Fibroblast of lung (primary cell): ENCODE measurements around the gene MRPS22. TPM values are rescaled to one million over a fixed set of nuclear protein-coding genes. Genes with fewer than 3 reads are reported as not detected.

Source experiments
- DNase-seq, 2 donors: peaks; one replicate each; pipeline versions ENCODE4 v3.0.0 to v3.0.0-alpha.2; 2010; ENCODE audit warnings: low read depth in 2 of 2
- H2AFZ ChIP-seq: 2 replicates; pipeline ENCODE4 v1.5.1; 2012; ENCODE audit warnings: low read length, control low read depth, inconsistent platforms
- H3K27ac ChIP-seq: 2 replicates; pipeline ENCODE4 v1.5.1; 2011; ENCODE audit warnings: low read length, control low read depth; ENCODE audit not compliant: insufficient read depth
- H3K27me3 ChIP-seq: 2 replicates; pipeline ENCODE4 v1.5.1; 2011; ENCODE audit warnings: mild to moderate bottlenecking, low read length; ENCODE audit not compliant: control insufficient read depth, insufficient read depth
- H3K36me3 ChIP-seq: 2 replicates; pipeline ENCODE4 v1.5.1; 2011; ENCODE audit warnings: low read length; ENCODE audit not compliant: control insufficient read depth, insufficient read depth
- H3K4me1 ChIP-seq: 2 replicates; pipeline ENCODE4 v1.5.1; 2011; ENCODE audit warnings: low read length; ENCODE audit not compliant: control insufficient read depth, insufficient read depth; ENCODE audit errors: extremely low read depth
- H3K4me2 ChIP-seq: 2 replicates; pipeline ENCODE4 v1.5.1; 2011; ENCODE audit warnings: low read length, control low read depth; ENCODE audit not compliant: insufficient read depth; ENCODE audit errors: extremely low read depth
- H3K4me3 ChIP-seq, 4 experiments: fragments of 200-600 bp in 1 of 4; sonication (generic) in 1 of 4; replicated peaks in 1 of 4; 2 replicates each; pipeline ENCODE4 v1.5.1; 2011 to 2016; ENCODE audit warnings: low read length in 4 of 4, low read depth in 3 of 4, mild to moderate bottlenecking in 3 of 4, control low read depth in 2 of 4, inconsistent platforms in 1 of 4, mixed read lengths in 1 of 4; ENCODE audit not compliant: insufficient read depth in 1 of 4; ENCODE audit errors: control extremely low read depth in 1 of 4
- H3K79me2 ChIP-seq: 2 replicates; pipeline ENCODE4 v1.5.1; 2012; ENCODE audit warnings: mild to moderate bottlenecking, low read length, inconsistent platforms; ENCODE audit not compliant: control insufficient read depth, insufficient read depth
- H3K9ac ChIP-seq: 2 replicates; pipeline ENCODE4 v1.5.1; 2011; ENCODE audit warnings: mild to moderate bottlenecking, low read length, control low read depth; ENCODE audit not compliant: insufficient read depth
- H3K9me3 ChIP-seq: 2 replicates; pipeline ENCODE4 v1.5.1; 2012; ENCODE audit warnings: low read depth, low read length; ENCODE audit not compliant: control insufficient read depth, insufficient read depth
- H4K20me1 ChIP-seq: 2 replicates; pipeline ENCODE4 v1.5.1; 2011; ENCODE audit warnings: low read length; ENCODE audit not compliant: control insufficient read depth, insufficient read depth; ENCODE audit errors: extremely low read depth
- CTCF ChIP-seq, 2 donors: IDR thresholded peaks in 1 of 2; conservative IDR thresholded peaks in 1 of 2; 1 replicate in 1 of 2; 2 replicates in 1 of 2; pipeline ENCODE4 v1.5.1; 2011 to 2012; ENCODE audit warnings: low read length in 2 of 2, control low read depth in 1 of 2, inconsistent platforms in 1 of 2, low read depth in 1 of 2, mild to moderate bottlenecking in 1 of 2
- EZH2 ChIP-seq: IDR thresholded peaks from 2 replicates; pipeline ENCODE4 v1.5.1; 2012; ENCODE audit warnings: low read length, control low read depth, mild to moderate bottlenecking; ENCODE audit errors: missing control alignments
- polyA plus RNA-seq, 2 donors: library from polyadenylated mRNA; depleted of rRNA in 1 of 2; stranded (reverse) in 1 of 2; unstranded in 1 of 2; fragments of >200 nt; gene quantifications; 2 replicates each; pipeline ENCODE4 v1.2.1, GENCODE V29; 2011 to 2012; ENCODE audit warnings: missing spikeins in 1 of 2
- total RNA-seq: library from RNA; depleted of rRNA; stranded (reverse); fragments of >200 nt; gene quantifications from 2 replicates; pipeline ENCODE4 v1.2.1, GENCODE V29; 2014

MRPS22 gene
- total and polyA plus RNA-seq, 2 donors (not counting 1 experiment from before 2014, with no cell fraction given) = 56.7 to 81.3 TPM

- no peak for TF ChIP-seq EZH2
- no peak overlapping the region for H2AFZ ChIP-seq
- no peak overlapping the region for H3K4me3 ChIP-seq
- no peak overlapping the region for H3K4me2 ChIP-seq
- no peak overlapping the region for H3K9ac ChIP-seq
- H3K79me2 ChIP-seq = no peaks in the 10 kb centered on the region
- H4K20me1 ChIP-seq = no peaks in the 10 kb centered on the region
- H3K9me3 ChIP-seq = no peaks in the 10 kb centered on the region
- no peaks in the 10 kb centered on the region for H3K36me3 ChIP-seq
- peaks cover 25% of the 10 kb centered on the region for H3K4me1 ChIP-seq
- H3K27me3 ChIP-seq = no peaks in the 10 kb centered on the region
- H3K27ac ChIP-seq = no peak overlapping the region
- peak in 1 of 2 donors; percentile 77 for DNase-seq
Observed at GRCh38 chr3:139312959-139313358, 30.9 kb upstream of the MRPS22 start.

- H3K9me3 ChIP-seq = no peaks in the 10 kb centered on the region
- H3K9ac ChIP-seq = no peak overlapping the region
- no peak for DNase-seq
- H2AFZ ChIP-seq = no peak overlapping the region
- no peak overlapping the region for H3K27ac ChIP-seq
- H3K4me3 ChIP-seq = no peak overlapping the region
- no peak overlapping the region for H3K4me2 ChIP-seq
- no peaks in the 10 kb centered on the region for H4K20me1 ChIP-seq
- H3K4me1 ChIP-seq = peaks cover 19% of the 10 kb centered on the region
- no peaks in the 10 kb centered on the region for H3K27me3 ChIP-seq
- no peak for TF ChIP-seq CTCF (conservative IDR thresholded peaks at IDR 0.05 in 1 of 2, IDR thresholded peaks at IDR 0.05 in 1 of 2; ENCODE audit: low read depth in 1 of 2, low read length in 2 of 2)
- TF ChIP-seq EZH2 = no peak
- H3K36me3 ChIP-seq = no peaks in the 10 kb centered on the region
- no peaks in the 10 kb centered on the region for H3K79me2 ChIP-seq
Observed at GRCh38 chr3:139313921-139314320, 29.9 kb upstream of the MRPS22 start.

GRCh38 chr3:139317215-139317614 lies 26.6 kb upstream of the MRPS22 start:
- no peaks in the 10 kb centered on the region for H3K9me3 ChIP-seq
- no peak for DNase-seq
- H3K27ac ChIP-seq = no peak overlapping the region
- H3K4me2 ChIP-seq = no peak overlapping the region
- H3K4me3 ChIP-seq = no peak overlapping the region
- no peaks in the 10 kb centered on the region for H3K79me2 ChIP-seq
- no peak overlapping the region for H2AFZ ChIP-seq
- no peaks in the 10 kb centered on the region for H4K20me1 ChIP-seq
- no peaks in the 10 kb centered on the region for H3K36me3 ChIP-seq
- peaks cover 7% of the 10 kb centered on the region for H3K4me1 ChIP-seq
- TF ChIP-seq CTCF (conservative IDR thresholded peaks at IDR 0.05 in 1 of 2, IDR thresholded peaks at IDR 0.05 in 1 of 2; ENCODE audit: low read depth in 1 of 2, low read length in 2 of 2) = no peak
- TF ChIP-seq EZH2 = no peak
- H3K27me3 ChIP-seq = no peaks in the 10 kb centered on the region
- H3K9ac ChIP-seq = no peak overlapping the region
